Measurements from ENCODE around the gene C12orf60.

GRCh38 chr12:14845350-14845750, 41.9 kb downstream of the C12orf60 start:
- TF ChIP-seq CTCF (IDR thresholded peaks at IDR 0.05) (peak; percentile 62 to 89 (median 82)), POLR2A (IDR thresholded peaks at IDR 0.05) (no peak)
